Stomach (tissue), 4 donors: ENCODE measurements around the gene ZNF185.

Experiments used
- CTCF ChIP-seq, 7 experiments: fragments of 450-650 bp in 4 of 7; fragments of 200-600 bp in 3 of 7; sonication (generic) in 3 of 7; IDR thresholded peaks; one replicate each; pipeline ENCODE4 v1.5.1; 2016 to 2019; ENCODE audit warnings: antibody characterized with exemption in 7 of 7, control low read depth in 2 of 7, mild to moderate bottlenecking in 1 of 7
- EP300 ChIP-seq: sonication (generic); formaldehyde crosslinking; IDR thresholded peaks from one replicate; pipeline ENCODE4 v1.6.1; 2017; ENCODE audit warnings: antibody characterized with exemption
- POLR2A ChIP-seq, 4 donors: fragments of 450-650 bp; IDR thresholded peaks; one replicate each; pipeline ENCODE4 v1.6.1; 2016; ENCODE audit warnings: antibody characterized with exemption in 4 of 4, control low read depth in 2 of 4, mild to moderate bottlenecking in 1 of 4, moderate library complexity in 1 of 4
- POLR2AphosphoS5 ChIP-seq, 3 donors: sonication (generic); formaldehyde crosslinking; IDR thresholded peaks; one replicate each; pipeline ENCODE4 v1.6.1; 2016; ENCODE audit warnings: antibody characterized with exemption in 3 of 3

GRCh38 chrX:152907084-152907651 lies 9.3 kb downstream of the ZNF185 start:
- TF ChIP-seq CTCF (IDR thresholded peaks at IDR 0.05) (no peak), POLR2AphosphoS5 (IDR thresholded peaks at IDR 0.05) (no peak), POLR2A (IDR thresholded peaks at IDR 0.05) (no peak), EP300 (no peak)
